AML-193 (cell line): ENCODE measurements around the gene SYNGR1.
"Not testable (repeated sequence)": the region's sequence is repeated elsewhere in the genome, so short reads cannot be mapped to it uniquely, and the experiment has no call there.

ENCODE experiments used
- DNase-seq, 2 experiments: peaks; one replicate each; lab custom pipeline; 2025; lab: John Stamatoyannopoulos, UW

The SYNGR1 gene

DNA sequence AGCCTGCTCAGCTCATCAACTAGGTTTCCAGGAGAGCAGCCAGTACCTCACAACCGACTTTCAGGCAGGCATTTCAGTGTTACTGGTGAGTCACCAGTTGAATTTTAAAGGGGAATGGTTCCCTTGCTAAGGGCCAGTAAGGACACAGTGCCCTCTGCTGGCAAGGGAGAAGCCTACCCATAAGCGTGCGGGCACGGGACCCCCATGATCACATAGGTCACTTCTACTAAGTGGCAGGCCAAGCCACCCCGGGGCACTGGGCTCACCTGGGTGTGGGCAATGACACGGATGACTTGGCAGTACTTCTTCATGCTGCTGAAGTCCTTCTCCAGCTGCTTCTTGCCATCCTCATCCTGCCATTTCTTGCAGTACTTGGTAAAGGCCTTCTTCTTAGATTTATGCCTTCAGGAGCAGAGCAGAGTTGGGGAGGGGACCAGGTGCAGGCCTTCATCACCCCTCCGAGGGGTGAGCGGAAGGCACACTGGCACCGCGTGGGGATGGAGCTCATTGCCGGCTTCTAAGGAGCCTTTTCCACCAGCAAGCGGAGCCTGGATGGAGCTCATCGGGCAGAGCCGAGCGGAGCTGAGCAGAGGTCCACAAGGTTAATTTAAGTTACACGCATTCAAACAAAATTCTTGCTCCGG is 33.2 kb upstream of the SYNGR1 start:
- DNase-seq, result peak; percentile 86 to 90

DNA sequence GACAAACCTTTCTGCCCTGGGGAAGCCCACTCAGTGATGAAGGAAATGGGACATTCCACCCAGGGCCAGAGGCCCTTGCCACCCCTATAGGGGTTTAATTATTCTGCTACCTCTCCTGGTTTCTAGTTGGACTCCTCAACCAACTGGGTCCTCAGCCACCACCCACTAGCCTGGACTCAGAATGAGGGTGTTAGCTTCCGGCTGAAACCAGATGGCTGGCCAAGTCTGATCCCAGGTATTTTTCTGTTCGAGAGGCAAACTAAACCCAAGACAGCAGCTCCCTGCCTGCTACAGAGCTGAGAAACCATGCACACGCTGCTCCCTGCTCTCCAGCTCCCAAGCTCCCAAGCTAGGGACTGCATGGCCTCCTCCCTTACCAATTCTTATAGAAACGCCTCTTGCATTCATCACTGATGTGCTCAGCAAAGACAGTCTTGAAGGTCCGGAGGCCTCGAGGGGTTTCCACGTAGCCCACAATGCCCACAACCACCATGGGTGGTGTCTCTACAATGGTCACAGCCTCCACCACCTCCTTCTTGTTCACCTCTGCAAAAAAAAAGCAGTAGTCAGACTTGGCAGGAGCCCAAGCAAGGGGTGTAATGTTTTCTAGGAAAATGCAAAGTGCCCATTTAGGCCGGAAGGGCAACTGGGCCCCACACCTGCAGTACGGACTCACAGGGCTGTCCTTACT is 32.6 kb upstream of the SYNGR1 start:
- no peak for DNase-seq

DNA sequence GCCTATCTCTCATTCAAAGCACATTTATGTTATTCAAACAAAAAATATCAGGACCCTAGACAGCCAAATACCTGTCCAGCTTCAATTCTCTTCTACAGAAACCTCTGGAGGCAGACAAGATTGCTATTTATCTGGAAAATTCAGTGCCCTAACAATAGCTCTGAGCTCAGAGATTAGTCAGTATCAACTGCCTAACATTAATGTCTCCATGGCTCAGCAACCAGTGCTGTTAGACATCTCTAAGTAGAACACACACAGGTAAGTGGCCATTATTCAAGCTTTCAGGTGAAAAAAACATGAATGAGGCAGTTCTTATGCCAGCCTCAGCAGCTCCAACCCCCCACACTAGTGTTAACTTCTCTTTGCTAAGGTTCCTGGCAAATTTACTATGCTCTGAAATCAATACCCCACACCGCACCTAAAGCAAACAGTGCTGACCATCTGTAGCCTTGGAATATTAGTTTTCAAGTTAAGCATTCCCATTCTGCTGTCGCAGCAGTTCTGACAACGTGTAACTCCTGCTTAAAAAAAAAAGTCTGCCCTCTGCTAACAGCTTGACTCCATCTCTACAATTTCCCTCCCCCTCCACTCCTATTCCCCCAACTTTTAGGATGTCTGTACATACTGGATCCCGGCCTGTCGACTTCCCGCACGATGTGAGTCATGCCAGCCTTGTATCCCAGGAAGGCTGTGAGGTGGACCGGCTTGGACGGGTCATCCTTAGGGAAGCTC is 31.9 kb upstream of the SYNGR1 start:
- no peak for DNase-seq

DNA sequence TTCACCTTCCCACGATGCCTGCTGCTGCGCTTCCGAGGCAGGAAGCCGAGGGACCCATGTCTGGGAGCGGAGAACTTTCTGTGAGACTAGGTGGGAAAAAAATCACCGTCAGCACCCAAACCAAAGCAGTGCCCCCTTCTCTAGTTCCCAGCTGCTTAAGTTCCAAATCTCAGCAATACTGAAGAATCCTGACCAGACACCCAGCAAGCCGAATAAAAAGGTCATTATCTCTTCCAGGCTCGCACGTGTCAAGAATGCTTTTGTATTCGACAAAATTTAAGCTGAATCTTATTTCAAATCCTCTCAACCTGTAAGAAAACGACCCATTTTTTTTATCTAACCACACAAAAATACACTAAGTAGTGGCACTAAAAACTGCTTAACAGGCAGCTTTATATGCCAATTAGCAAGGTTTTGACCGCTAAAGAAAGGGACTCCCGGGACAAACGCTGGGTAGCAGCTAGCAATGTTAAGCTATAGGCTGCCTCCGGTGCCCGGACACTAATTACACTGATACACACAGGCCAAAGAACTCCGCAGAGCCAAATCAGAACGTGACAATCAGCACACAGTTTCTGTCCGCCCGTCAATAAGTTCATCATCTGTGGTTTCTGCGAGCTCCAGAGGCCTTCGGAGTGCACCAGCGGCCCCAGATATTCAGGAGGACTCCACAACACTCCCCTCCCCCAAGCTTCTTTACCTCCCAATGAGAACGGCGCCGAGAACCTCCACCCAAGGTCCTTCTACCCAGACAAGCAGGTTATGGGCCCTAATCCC is 31.1 kb upstream of the SYNGR1 start:
- DNase-seq, result no peak

DNA sequence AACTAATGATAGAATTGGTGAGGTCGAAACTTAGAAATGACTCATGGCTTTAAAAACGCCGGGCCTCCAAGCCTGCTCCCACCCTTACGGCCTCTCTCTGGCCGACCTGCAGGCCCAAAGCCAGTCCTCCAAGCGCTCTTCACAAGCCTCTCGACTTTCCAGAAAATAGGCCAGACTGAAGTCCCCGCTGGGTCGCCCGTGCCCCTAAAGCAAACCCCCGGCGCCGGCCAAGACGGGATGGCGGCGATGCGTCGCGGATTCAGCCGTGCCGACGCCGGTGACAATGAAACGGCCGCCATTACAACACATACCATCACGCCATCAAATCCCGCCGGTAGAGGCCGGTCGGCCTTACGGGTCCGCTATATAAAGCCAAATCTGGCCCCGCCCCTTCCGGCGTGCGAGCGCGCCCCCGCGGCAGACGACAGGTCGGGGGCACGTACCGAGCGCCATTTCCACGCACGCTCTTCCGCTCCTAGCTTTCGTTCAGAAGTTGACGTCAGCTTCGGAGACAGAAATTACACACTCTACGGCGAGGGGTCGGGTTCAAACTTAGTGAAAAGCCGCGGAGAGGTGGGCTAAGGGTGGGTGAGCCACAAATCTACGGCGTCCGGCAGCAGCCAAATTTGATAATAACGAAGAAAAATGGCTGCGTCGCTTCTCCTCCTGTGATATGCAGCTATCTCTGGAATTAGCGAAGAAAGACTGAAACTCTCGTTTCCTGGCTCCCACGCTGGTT is 30.3 kb upstream of the SYNGR1 start, which contains the start of gene RPL3:
RPL3 (minus strand) TSS at position 340 of the 739 bp plus-strand sequence; CDS start at position 314, 26 bp downstream.
- peak; percentile 92 to 96 for DNase-seq

DNA sequence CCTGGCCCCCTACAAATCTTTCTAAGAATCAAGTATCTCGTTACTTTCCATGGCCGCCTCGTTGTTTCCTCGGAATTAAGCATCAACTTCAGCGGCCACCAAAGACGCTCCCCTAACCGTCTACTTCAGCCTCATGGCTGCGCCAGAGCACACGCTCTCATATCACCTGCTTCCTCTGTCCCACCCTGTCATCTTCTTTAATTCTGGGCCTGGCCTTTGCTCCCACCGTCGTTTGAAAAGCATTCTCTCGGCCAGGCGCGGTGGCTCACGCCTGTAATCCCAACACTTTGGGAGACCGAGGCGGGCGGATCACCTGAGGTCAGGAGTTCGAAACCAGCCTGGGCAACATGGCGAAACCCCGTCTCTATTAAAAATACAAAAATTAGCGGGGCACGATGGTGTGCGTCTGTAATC is 29.2 kb upstream of the SYNGR1 start:
- not testable (repeated sequence) for DNase-seq

DNA sequence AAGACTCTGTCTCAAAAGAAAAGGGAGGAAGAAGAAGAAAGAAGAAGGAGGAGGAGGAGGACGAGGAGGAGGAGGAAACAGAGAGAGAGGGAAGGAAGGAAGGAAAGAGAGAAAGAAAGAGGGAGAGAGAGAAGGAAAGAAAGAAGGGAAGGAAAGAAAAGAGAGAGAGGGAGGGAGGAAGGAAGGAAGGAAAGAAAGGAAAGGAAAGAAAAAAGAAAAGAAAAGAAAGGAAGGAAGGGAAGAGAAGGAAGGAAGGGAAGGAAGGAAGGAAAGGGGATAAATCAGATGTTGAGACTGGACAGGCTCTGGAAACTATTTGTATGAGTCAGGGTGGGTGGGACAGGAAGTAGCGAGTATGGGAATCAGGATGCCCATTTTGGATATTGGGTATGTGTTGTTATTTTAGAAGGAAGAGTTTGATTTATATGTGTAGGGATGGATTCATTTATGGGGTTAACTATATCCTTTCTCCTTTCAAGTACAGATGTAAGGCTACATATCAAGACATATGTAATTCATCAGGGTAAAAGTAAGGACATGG is 24.3 kb upstream of the SYNGR1 start:
- DNase-seq, result no peak

DNA sequence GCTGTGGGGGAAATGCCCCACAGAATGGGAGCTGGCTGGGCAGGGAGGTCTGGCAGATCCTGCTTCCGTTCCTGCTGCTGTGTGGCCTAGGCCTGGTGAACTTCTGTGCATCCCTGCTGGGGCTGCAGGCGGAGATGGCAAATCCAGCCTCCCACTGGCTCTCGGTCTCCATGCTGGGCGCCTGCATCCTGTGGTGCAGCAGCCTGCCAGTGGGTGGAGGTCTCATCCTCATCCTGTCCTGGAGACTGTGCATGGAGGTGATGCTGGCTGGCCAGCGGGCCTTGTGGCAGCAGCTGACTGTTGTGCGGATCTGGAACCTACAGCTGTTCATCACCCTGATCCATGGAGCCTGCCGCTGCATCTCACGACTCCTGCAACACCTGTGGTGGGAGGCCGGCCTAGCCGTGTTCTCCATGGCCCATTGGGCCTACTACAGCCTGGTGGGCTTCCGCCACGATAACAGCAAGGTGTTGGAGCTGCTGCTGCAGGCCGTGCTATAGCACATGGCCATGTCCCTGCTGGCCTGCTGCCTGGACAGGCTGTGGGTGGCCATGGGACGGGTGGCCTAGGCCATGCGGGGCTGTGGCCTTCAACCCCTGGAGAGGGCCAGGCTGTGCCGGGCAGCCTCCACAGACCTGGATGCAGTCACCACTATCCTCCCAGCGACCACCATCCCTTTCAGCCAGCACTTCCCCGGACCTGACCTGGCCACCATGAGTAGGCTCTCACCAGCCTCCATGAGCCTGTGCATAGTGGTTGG is 21.6 kb upstream of the SYNGR1 start:
- DNase-seq, result no peak

DNA sequence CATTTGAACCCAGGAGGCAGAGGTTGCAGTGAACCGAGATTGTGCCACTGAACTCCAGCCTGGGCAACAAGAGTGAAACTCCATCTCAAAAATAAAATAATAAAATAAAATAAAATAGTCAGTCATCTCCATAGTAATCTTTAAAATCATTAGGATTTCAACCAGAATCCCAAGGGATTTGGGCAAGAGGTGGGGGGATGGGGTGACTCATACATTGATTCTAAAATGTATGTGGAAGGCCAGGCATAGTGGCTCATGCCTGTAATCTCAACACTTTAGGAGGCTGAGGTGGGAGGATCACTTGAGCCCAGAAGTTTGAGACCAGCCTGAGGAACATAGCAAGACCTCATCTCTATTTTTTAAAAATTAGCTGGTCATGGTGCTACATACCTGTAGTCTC is 19.2 kb upstream of the SYNGR1 start:
- not testable (repeated sequence) for DNase-seq

DNA sequence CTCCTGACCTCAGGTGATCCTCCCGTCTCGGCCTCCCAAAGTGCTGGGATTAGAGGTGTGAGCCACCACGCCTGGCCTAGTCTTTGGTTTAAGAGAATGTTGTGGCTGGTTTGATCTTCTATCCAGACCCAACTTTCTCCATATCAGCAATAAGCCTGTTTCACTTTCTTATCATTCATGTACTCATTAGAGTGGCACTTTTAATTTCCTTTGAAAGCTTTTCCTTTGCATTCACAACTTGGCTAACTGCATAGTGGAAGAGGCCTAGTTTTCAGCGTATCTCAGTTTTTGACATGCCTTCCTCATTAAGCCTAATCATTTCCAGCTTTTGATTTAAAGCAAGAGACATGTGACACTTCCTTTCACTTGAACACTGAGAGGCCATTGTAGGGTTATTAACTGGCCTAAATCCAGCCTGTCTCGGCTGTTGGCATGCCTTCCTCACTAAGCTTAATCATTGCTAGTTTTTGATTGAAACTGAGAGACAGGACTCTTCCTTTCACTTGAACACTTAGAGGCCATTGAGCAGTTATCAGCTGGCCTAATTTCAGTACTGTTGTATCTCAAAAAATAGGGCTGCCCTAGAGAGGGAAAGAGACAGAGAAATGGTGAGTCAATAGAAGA is 17.2 kb upstream of the SYNGR1 start:
- no peak for DNase-seq

DNA sequence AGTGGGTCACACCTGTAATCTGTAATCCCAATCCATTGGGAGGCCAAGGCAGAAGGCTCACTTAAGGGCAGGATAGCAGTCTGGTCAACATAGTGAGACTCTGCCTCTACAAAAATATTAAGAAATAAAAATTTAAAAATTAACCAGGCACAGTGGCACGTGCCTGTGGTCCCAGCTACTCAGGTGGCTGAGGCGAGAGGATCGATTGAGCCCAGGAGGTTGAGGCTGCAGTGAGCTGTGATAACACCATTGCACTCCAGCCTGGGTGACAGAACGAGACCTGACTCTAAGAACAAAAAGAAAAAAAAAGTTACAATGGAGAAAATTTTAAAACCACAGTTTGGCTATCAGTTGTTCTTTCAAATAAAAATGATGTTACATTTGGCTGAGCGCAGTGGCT is 13.4 kb upstream of the SYNGR1 start:
- no peak for DNase-seq

DNA sequence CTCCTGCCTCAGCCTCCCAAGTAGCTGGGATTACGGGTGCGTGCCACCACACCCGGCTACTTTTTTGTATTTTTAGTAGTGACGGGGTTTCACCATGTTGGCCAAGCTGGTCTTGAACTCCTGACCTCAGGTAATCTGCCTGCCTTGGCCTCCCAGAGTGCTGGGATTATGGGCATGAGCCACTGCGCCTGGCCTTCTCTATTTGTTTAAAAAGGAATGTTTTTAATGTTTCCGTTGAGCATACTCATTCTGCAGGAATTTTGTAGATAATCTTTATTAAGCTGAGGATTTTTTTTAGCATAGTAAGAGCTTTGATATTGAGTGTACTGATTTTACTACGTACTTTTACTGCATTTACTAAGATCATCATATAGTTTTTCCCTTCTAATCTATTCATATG is 10.0 kb upstream of the SYNGR1 start:
- DNase-seq, result not testable (repeated sequence)

DNA sequence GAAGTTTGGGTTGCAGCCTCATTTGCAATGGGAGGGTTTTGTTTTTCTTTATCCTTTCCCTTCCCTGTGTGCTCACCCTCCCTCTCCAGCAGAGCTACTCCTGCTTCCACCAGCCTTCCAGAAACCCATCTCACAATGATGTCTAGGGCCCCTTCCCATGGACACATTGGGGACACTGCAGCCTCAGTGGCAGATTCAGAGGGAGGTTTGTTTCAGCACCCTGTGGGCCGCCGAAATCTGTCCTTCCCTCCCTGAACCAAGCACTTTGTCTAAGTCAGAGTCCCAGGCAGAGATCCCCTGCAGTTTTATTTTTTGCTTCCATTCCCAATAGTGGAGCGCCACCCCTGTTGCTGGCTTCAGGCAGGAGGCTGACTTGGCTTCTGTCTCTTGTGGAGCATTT is 8.6 kb upstream of the SYNGR1 start:
- DNase-seq, result no peak

DNA sequence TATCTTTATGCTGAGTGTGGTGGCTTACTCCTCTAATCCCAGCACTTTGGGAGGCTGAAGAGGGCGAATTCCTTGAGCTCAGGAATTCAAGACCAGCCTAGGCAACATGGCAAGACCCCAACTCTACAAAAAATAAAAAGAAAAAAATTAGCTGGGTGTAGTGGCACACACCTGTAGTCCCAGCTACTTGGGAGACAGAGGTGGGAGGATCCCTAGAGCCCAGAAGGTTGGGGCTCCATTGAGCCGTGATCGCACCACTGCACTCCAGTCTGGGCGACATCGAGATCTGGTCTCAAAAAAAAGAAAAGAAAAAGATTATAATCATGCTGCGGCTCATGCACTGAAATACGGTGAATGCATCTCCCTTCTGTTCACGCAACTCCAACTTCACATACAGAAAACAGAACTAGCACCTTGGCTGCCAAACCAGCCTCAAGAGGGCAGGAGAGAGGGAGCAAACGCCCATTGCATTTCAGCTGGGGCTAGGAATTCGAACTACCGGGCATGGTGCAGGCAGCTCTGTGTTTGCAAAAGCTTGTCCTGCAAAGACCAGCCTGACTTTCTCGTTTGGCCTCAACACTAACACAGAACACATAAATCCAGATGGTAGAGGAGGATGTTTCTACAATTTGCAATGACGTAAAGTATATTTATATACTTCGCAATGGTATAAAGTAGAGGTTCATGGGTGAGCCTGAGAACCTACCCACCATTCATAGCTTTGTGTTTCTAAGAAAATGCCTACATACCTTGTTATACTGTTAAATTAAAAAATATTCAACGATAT is 6.3 kb upstream of the SYNGR1 start:
- DNase-seq, result peak; percentile 56 to 79

DNA sequence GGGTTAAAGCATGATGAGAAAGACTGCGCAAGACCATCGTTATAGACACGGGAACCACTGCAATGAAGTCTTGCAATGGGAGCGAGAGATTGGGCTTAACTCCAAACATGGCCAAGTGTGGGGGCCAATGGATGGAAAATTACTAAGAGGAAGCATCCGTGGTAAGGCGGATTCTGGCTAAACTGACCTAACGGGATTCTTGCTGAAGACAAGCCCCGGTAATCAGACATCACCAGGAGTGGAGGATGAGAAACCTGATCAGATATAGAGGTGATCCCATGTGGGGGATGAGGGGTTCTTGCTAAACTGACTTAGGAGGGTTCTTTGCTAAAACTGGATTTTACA is 5.8 kb upstream of the SYNGR1 start:
- no peak for DNase-seq

DNA sequence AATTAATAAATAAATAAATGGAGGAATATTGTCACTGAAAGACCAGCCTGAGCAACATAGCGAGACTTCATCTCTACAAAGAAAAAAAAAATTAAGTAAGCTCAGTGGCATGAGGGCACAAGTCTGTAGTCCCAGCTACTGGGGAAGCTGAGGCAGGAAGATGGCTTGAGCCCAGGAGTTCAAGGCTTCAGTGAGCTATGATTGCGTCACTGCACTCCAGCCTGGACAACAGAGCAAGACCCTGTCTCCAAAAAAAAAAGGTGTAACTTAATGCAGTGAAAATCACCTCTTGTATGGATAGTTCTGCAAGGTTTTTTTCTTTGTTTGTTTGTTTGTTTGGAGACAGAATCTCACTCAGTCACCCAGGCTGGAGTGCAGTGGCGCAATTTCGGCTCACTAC is 4.6 kb upstream of the SYNGR1 start:
- no peak for DNase-seq

DNA sequence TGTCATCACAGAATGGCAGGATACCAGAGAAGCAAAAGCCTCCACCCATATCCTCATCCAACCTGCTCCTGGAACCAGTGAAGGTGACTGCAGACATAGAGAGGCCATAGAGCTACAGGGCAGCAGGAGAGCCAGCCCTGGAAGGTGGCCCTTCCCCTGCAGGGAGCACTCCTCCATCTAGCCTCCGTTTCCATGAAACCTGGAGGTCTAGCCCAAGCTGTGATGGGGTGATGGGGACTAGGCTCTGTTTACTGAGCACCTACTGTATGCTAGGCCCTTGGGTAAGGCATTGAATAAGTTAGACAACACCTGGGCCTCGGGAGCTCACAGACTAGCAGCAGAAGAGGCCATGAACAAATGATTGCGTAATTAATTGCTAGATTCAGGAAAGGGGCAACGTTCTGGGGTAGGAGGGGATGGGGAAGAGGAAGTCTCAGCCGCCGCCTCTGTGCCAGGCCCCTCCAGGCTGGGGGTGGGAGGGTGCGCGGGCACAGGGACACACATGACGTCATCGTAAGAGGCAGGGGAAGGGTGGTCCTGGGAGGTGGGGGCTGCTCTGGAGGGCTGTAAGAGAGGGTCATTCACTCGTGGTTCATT is 784 bp upstream of the SYNGR1 start:
- peak; percentile 38 to 66 for DNase-seq

DNA sequence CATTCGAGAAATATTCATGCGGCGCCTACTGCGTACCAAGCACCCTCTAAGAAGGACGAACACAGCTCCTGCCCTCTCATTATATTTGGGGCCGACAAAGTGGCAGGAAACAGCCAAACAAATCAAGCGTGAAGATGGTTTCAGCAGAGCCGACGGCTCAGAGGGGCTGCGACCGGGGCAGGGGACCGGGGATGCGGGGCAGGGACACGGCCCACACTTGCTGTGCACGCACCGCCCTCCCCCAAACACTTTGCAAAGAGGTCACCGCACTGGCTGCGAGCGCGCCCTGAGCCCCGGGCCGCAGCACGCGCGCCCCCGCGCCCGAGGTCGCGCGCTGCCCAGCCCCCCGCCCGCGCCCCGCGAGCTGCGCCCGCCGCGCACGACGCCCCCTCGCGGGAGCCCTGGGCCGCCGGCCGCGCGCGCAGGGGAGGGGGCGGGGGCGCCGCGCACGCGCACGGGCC is 255 bp upstream of the SYNGR1 start:
- DNase-seq, result peak; percentile 8 to 12
